Osteoblast (primary cell): ENCODE data around the gene NTRK2. TPM values are rescaled to one million over a fixed set of nuclear protein-coding genes. Genes with fewer than 3 reads are reported as not detected.

Experiments used
- DNase-seq: peaks from one replicate; pipeline ENCODE4 v3.0.0; 2011; ENCODE audit warnings: low spot score, mixed read lengths; ENCODE audit not compliant: insufficient read length; ENCODE audit errors: missing footprints
- H2AFZ ChIP-seq: 2 replicates; pipeline ENCODE4 v1.6.0; 2011; ENCODE audit warnings: mild to moderate bottlenecking, low read length
- H3K27ac ChIP-seq: 2 replicates; pipeline ENCODE4 v1.5.1; 2011; ENCODE audit warnings: mild to moderate bottlenecking, low read depth, low read length, moderate library complexity
- H3K27me3 ChIP-seq: 2 replicates; pipeline ENCODE4 v1.6.0; 2012; ENCODE audit warnings: mild to moderate bottlenecking, control low read depth, inconsistent platforms, low read length, moderate library complexity; ENCODE audit not compliant: insufficient read depth
- H3K36me3 ChIP-seq: 2 replicates; pipeline ENCODE4 v1.5.1; 2011; ENCODE audit warnings: mild to moderate bottlenecking, low read length, control low read depth, moderate library complexity; ENCODE audit not compliant: insufficient read depth
- H3K4me1 ChIP-seq: 2 replicates; pipeline ENCODE4 v1.5.1; 2011; ENCODE audit warnings: mild to moderate bottlenecking, low read length, control low read depth, moderate library complexity; ENCODE audit not compliant: insufficient read depth
- H3K4me2 ChIP-seq: 2 replicates; pipeline ENCODE4 v1.6.0; 2011; ENCODE audit warnings: mild to moderate bottlenecking, low read length; ENCODE audit not compliant: insufficient read depth
- H3K4me3 ChIP-seq: fragments of 200-600 bp; sonication (generic); 3 replicates; pipeline ENCODE4 v1.5.1; 2012; ENCODE audit warnings: mild to moderate bottlenecking, low read length, inconsistent platforms; ENCODE audit not compliant: insufficient read depth
- H3K79me2 ChIP-seq: 2 replicates; pipeline ENCODE4 v1.6.0; 2012; ENCODE audit warnings: mild to moderate bottlenecking, low read length, control low read depth, inconsistent platforms; ENCODE audit not compliant: insufficient read depth
- H3K9me3 ChIP-seq: 2 replicates; pipeline ENCODE4 v1.5.1; 2011; ENCODE audit warnings: low read depth, low read length, control low read depth
- H4K20me1 ChIP-seq: 2 replicates; pipeline ENCODE4 v1.6.0; 2012; ENCODE audit warnings: mild to moderate bottlenecking, low read length, control low read depth; ENCODE audit not compliant: insufficient read depth
- total RNA-seq: library from RNA; depleted of rRNA; stranded (reverse); fragments of >200 nt; gene quantifications from 2 replicates; pipeline ENCODE4 v1.2.3, GENCODE V29; 2012
- TF ChIP-seq, protein P1 (sequence below): IDR thresholded peaks from 2 replicates; pipeline ENCODE4 v1.5.1; 2011; ENCODE audit warnings: mild to moderate bottlenecking, low read depth, low read length, moderate library complexity; ENCODE audit errors: extremely low read depth

The NTRK2 gene
- total RNA-seq, 1 donor: 3.3 TPM

- no peaks in the 10 kb centered on the region for H4K20me1 ChIP-seq
- H3K79me2 ChIP-seq: no peaks in the 10 kb centered on the region
- H3K9me3 ChIP-seq: peaks cover 3% of the 10 kb centered on the region
- no peak overlapping the region for H3K4me2 ChIP-seq
- H2AFZ ChIP-seq: no peak overlapping the region
- H3K4me1 ChIP-seq: no peaks in the 10 kb centered on the region
- no peak overlapping the region for H3K4me3 ChIP-seq
- no peaks in the 10 kb centered on the region for H3K27me3 ChIP-seq
- H3K36me3 ChIP-seq: no peaks in the 10 kb centered on the region
- H3K27ac ChIP-seq: no peak overlapping the region
- no peak for DNase-seq
- TF ChIP-seq, protein P1, sequence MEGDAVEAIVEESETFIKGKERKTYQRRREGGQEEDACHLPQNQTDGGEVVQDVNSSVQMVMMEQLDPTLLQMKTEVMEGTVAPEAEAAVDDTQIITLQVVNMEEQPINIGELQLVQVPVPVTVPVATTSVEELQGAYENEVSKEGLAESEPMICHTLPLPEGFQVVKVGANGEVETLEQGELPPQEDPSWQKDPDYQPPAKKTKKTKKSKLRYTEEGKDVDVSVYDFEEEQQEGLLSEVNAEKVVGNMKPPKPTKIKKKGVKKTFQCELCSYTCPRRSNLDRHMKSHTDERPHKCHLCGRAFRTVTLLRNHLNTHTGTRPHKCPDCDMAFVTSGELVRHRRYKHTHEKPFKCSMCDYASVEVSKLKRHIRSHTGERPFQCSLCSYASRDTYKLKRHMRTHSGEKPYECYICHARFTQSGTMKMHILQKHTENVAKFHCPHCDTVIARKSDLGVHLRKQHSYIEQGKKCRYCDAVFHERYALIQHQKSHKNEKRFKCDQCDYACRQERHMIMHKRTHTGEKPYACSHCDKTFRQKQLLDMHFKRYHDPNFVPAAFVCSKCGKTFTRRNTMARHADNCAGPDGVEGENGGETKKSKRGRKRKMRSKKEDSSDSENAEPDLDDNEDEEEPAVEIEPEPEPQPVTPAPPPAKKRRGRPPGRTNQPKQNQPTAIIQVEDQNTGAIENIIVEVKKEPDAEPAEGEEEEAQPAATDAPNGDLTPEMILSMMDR: no peak
Measured at GRCh38 chr9:84969736-84970135, 300.2 kb downstream of the NTRK2 start.

GRCh38 chr9:84970432-84970831, 300.9 kb downstream of the NTRK2 start:
- Histone ChIP-seq H3K27me3 (no peaks in the 10 kb centered on the region), H3K4me2 (no peak overlapping the region), H3K79me2 (no peaks in the 10 kb centered on the region), H3K27ac (no peak overlapping the region), H3K4me3 (no peak overlapping the region), H3K36me3 (no peaks in the 10 kb centered on the region), H4K20me1 (no peaks in the 10 kb centered on the region), H2AFZ (no peak overlapping the region), H3K4me1 (no peaks in the 10 kb centered on the region), H3K9me3 (peaks cover 4% of the 10 kb centered on the region)
- no peak for DNase-seq
- TF ChIP-seq, protein P1: no peak

- no peaks in the 10 kb centered on the region for H4K20me1 ChIP-seq
- no peak for DNase-seq
Measured at GRCh38 chr9:84971571-84971970, 302.0 kb downstream of the NTRK2 start.

GRCh38 chr9:84974258-84974657, 304.7 kb downstream of the NTRK2 start:
- Histone ChIP-seq H2AFZ (no peak overlapping the region), H3K4me3 (no peak overlapping the region), H3K4me1 (no peaks in the 10 kb centered on the region), H4K20me1 (no peaks in the 10 kb centered on the region), H3K36me3 (no peaks in the 10 kb centered on the region), H3K4me2 (no peak overlapping the region), H3K27me3 (no peaks in the 10 kb centered on the region), H3K79me2 (no peaks in the 10 kb centered on the region), H3K27ac (no peak overlapping the region), H3K9me3 (peaks cover 7% of the 10 kb centered on the region)
- TF ChIP-seq, protein P1: no peak
- DNase-seq: no peak

More at GRCh38 chr9:84971571-84971970, 302.0 kb downstream of the NTRK2 start:
- TF ChIP-seq, protein P1: no peak
- Histone ChIP-seq H3K27ac (no peak overlapping the region), H2AFZ (no peak overlapping the region), H3K79me2 (no peaks in the 10 kb centered on the region), H3K36me3 (no peaks in the 10 kb centered on the region), H3K4me3 (no peak overlapping the region), H3K4me1 (no peaks in the 10 kb centered on the region), H3K9me3 (peaks cover 4% of the 10 kb centered on the region), H3K27me3 (no peaks in the 10 kb centered on the region), H3K4me2 (no peak overlapping the region)
